ENCODE results near the gene TGFBR1.

GRCh38 chr9:99112750-99113413 is 8.0 kb downstream of the TGFBR1 start:
- TF ChIP-seq RAD21 (conservative IDR thresholded peaks at IDR 0.05), result no peak
- no peak for TF ChIP-seq CTCF (IDR thresholded peaks at IDR 0.05; ENCODE audit: poor library complexity, severe bottlenecking)

Data from neural cell (in vitro differentiated cells).